ENCODE measurements around the gene SAXO1. TPM values are rescaled to one million over a fixed set of nuclear protein-coding genes. Genes with fewer than 3 reads are reported as not detected.
"Not testable (repeated sequence)": the region's sequence is repeated elsewhere in the genome, so short reads cannot be mapped to it uniquely, and the experiment has no call there.

Gene SAXO1
- total and polyA plus RNA-seq, 7 donors = 0.08 to 1.9 (median 0.38) TPM; not detected in 4

- intact Hi-C loops (cut with DNase I) = loop anchor here in 1 of 2 donors (5.0 to 10.0 kb wide), 2 partner anchors 769 to 1212 kb away; no protein-coding TSS in a partner anchor
- Histone ChIP-seq H3K4me3 (no peak overlapping the region), H3K36me3 (ENCODE audit: insufficient read depth in 1 of 2, low read depth in 1 of 2) (no peaks in the 10 kb centered on the region), H3K27ac (no peak overlapping the region), H3K9me3 (no peaks in the 10 kb centered on the region), H3K4me1 (no peaks in the 10 kb centered on the region), H3K27me3 (ENCODE audit: insufficient read depth in 3 of 3, low read length in 2 of 3) (peaks cover 0 to 3% (median 0%) of the 10 kb centered on the region in 3 donors)
- WGBS, 3 donors = 84 to 91% (median 87%) methylated on average over 6 of the region's 6 CpGs
- ATAC-seq (no peak), DNase-seq (no peak)
- TF ChIP-seq CTCF (IDR thresholded peaks at IDR 0.05) = no peak
Observed at GRCh38 chr9:19026375-19026774, 6.6 kb downstream of the SAXO1 start.

- no peak overlapping the region for H3K4me3 ChIP-seq
- no peak for ATAC-seq
- WGBS, 3 donors = 60 to 76% (median 67%) methylated on average over 5 of the region's 5 CpGs
- peaks cover 0 to 3% (median 2%) of the 10 kb centered on the region in 3 donors for H3K27me3 ChIP-seq (ENCODE audit: insufficient read depth in 3 of 3, low read length in 2 of 3)
- H3K9me3 ChIP-seq = no peaks in the 10 kb centered on the region
- intact Hi-C loops (cut with DNase I) = loop anchor here in 1 of 2 donors (10.0 kb wide), 1 partner anchor 1208 kb away; no protein-coding TSS in a partner anchor
- H3K4me1 ChIP-seq = no peaks in the 10 kb centered on the region
- DNase-seq = no peak
- no peaks in the 10 kb centered on the region for H3K36me3 ChIP-seq (ENCODE audit: insufficient read depth in 1 of 2, low read depth in 1 of 2)
- no peak for TF ChIP-seq CTCF (IDR thresholded peaks at IDR 0.05)
- no peak overlapping the region for H3K27ac ChIP-seq
Observed at GRCh38 chr9:19023078-19023477, 9.9 kb downstream of the SAXO1 start.

GRCh38 chr9:19022206-19022605 lies 10.8 kb downstream of the SAXO1 start:
- Histone ChIP-seq H3K4me1 (no peaks in the 10 kb centered on the region), H3K36me3 (ENCODE audit: insufficient read depth in 1 of 2, low read depth in 1 of 2) (no peaks in the 10 kb centered on the region), H3K9me3 (no peaks in the 10 kb centered on the region), H3K27ac (no peak overlapping the region), H3K27me3 (ENCODE audit: insufficient read depth in 3 of 3, low read length in 2 of 3) (peaks cover 0 to 3% (median 2%) of the 10 kb centered on the region in 3 donors), H3K4me3 (no peak overlapping the region)
- WGBS, 3 donors = 96 to 100% (median 100%) methylated on average over 2 of the region's 2 CpGs
- DNase-seq = no peak
- no peak for ATAC-seq
- no peak for TF ChIP-seq CTCF (IDR thresholded peaks at IDR 0.05)
- intact Hi-C loops (cut with DNase I) = loop anchor here in 1 of 2 donors (10.0 kb wide), 1 partner anchor 1207 kb away; no protein-coding TSS in a partner anchor

- intact Hi-C loops (cut with DNase I) = loop anchor here in 1 of 2 donors (10.0 kb wide), 1 partner anchor 1207 kb away; no protein-coding TSS in a partner anchor
Observed at GRCh38 chr9:19021649-19022048, 11.4 kb downstream of the SAXO1 start.

GRCh38 chr9:19020886-19021455 lies 12.0 kb downstream of the SAXO1 start:
- DNase-seq = no peak
- TF ChIP-seq CTCF (IDR thresholded peaks at IDR 0.05) = no peak
- H3K4me3 ChIP-seq = no peak overlapping the region
- H3K27me3 ChIP-seq (ENCODE audit: insufficient read depth in 3 of 3, low read length in 2 of 3) = peaks cover 0 to 3% (median 2%) of the 10 kb centered on the region in 3 donors
- ATAC-seq = no peak
- no peaks in the 10 kb centered on the region for H3K9me3 ChIP-seq
- H3K27ac ChIP-seq = no peak overlapping the region
- intact Hi-C loops (cut with DNase I) = loop anchor here in 1 of 2 donors (10.0 kb wide), 1 partner anchor 1206 kb away; no protein-coding TSS in a partner anchor
- no peaks in the 10 kb centered on the region for H3K4me1 ChIP-seq
- no peaks in the 10 kb centered on the region for H3K36me3 ChIP-seq (ENCODE audit: insufficient read depth in 1 of 2, low read depth in 1 of 2)
- 75 to 80% (median 76%) methylated on average over 3 of the region's 3 CpGs for WGBS, 3 donors

More at GRCh38 chr9:19021649-19022048, 11.4 kb downstream of the SAXO1 start:
- not testable (repeated sequence) for H3K27ac ChIP-seq; H3K36me3 ChIP-seq (ENCODE audit: insufficient read depth in 1 of 2, low read depth in 1 of 2); ATAC-seq; DNase-seq; H3K9me3 ChIP-seq; H3K4me1 ChIP-seq; H3K4me3 ChIP-seq; H3K27me3 ChIP-seq (ENCODE audit: insufficient read depth in 3 of 3, low read length in 2 of 3)
- WGBS, 3 donors = 91 to 97% (median 94%) methylated on average over 2 of the region's 2 CpGs
